ENCODE data around the gene ZHX3. TPM values are rescaled to one million over a fixed set of nuclear protein-coding genes. Genes with fewer than 3 reads are reported as not detected.

Gene ZHX3
- total and polyA plus RNA-seq, 2 of the 13 experiments (the other 11 are each of a cell fraction or from before 2014, with no cell fraction given): 8.4 to 11.7 TPM

GRCh38 chr20:41340327-41341055 lies 23.0 kb upstream of the ZHX3 start, which contains the start of gene LPIN3 (continued):
- TF ChIP-seq ARID4A (CRISPR knock-in tag; IDR thresholded peaks at IDR 0.05; ENCODE audit: borderline replicate concordance) (peak; percentile 52; the same call in 1 of the 2 replicates), SKI (IDR thresholded peaks at IDR 0.05; ENCODE audit: partially characterized antibody) (peak; percentile 2), MXD3 (CRISPR knock-in tag; IDR thresholded peaks at IDR 0.05) (peak; percentile 35; the same call in 1 of the 2 replicates), TFAP4 (IDR thresholded peaks at IDR 0.05; ENCODE audit: borderline replicate concordance, low read depth) (peak; percentile 24; the same call in 1 of the 2 replicates), ZNF331 (CRISPR knock-in tag; IDR thresholded peaks at IDR 0.05) (peak; percentile 8; the same call in 1 of the 2 replicates), MED1 (CRISPR knock-in tag; IDR thresholded peaks at IDR 0.05) (0 out of 2 replicates have a peak, but pooled peaks have one; percentile 11), ZNF563 (CRISPR knock-in tag; IDR thresholded peaks at IDR 0.05) (peak; percentile 11; the same call in 1 of the 2 replicates), ZBTB49 (CRISPR knock-in tag; IDR thresholded peaks at IDR 0.05; ENCODE audit: borderline replicate concordance) (peak; percentile 63; the same call in 1 of the 2 replicates), MYPOP (CRISPR knock-in tag; IDR thresholded peaks at IDR 0.05) (peak; percentile 34; the same call in 1 of the 2 replicates), ZNF713 (CRISPR knock-in tag; IDR thresholded peaks at IDR 0.05) (peak; percentile 39; the same call in 1 of the 2 replicates), TAF1 (CRISPR knock-in tag; IDR thresholded peaks at IDR 0.05) (peak; percentile 72), MATR3 (CRISPR knock-in tag; IDR thresholded peaks at IDR 0.05) (0 out of 2 replicates have a peak, but pooled peaks have one; percentile 67), ZNF556 (CRISPR knock-in tag; IDR thresholded peaks at IDR 0.05; ENCODE audit: borderline replicate concordance) (peak; percentile 52; the same call in 1 of the 2 replicates), IRF9 (CRISPR knock-in tag; IDR thresholded peaks at IDR 0.05; ENCODE audit: borderline replicate concordance) (peak; percentile 65; the same call in 1 of the 2 replicates), ZNF121 (CRISPR knock-in tag; IDR thresholded peaks at IDR 0.05) (peak; percentile 60), PBX3 (CRISPR knock-in tag; IDR thresholded peaks at IDR 0.05; ENCODE audit: borderline replicate concordance) (peak; percentile 46; the same call in 1 of the 2 replicates)
